Pancreas (tissue), 10 donors: ENCODE measurements around the gene MC2R. TPM values are rescaled to one million over a fixed set of nuclear protein-coding genes. Genes with fewer than 3 reads are reported as not detected.
"Not testable (repeated sequence)": the region's sequence is repeated elsewhere in the genome, so short reads cannot be mapped to it uniquely, and the experiment has no call there.

Experiments
- ATAC-seq, 4 donors: fragments of 200-7000 bp; cut with Tn5 transposase; one replicate each; pipeline versions ENCODE4 v1.8.0 to v1.9.1; 2020; ENCODE audit warnings: mild to moderate bottlenecking in 4 of 4, moderate library complexity in 4 of 4
- DNase-seq, 6 donors: peaks; one replicate each; pipeline ENCODE4 v3.0.0-alpha.2; 2020
- FAIRE-seq: peaks from 2 replicates; lab custom pipeline; 2012; peaks lifted over from hg19 to GRCh38; lab: Jason Lieb, UNC
- H3K27ac ChIP-seq, 4 donors: fragments of 200-600 bp; sonication (generic); 1 replicate in 3 of 4; 2 replicates in 1 of 4; pipeline versions ENCODE4 v1.5.0 to v1.8.0; 2020
- H3K27me3 ChIP-seq, 4 donors: fragments of 200-600 bp; one replicate each; pipeline ENCODE4 v1.8.0; 2021
- H3K36me3 ChIP-seq, 3 donors: fragments of 200-600 bp; sonication (generic) in 1 of 3; one replicate each; pipeline versions ENCODE4 v1.5.0 to v1.8.0; 2020 to 2021
- H3K4me1 ChIP-seq, 3 donors: fragments of 200-600 bp; one replicate each; pipeline ENCODE4 v1.8.0; 2021
- H3K4me3 ChIP-seq, 4 donors: fragments of 200-600 bp; sonication (generic) in 2 of 4; one replicate each; pipeline versions ENCODE4 v1.5.0 to v1.8.0; 2020 to 2021
- H3K9me3 ChIP-seq, 4 donors: fragments of 200-600 bp; one replicate each; pipeline ENCODE4 v1.8.0; 2021
- CTCF ChIP-seq, 4 donors: fragments of 200-600 bp; sonication (generic) in 3 of 4; IDR thresholded peaks; one replicate each; pipeline versions ENCODE4 v1.5.0 to v1.8.0; 2021; ENCODE audit warnings: antibody characterized with exemption in 4 of 4
- WGBS, 2 donors: extraction: QIAGEN DNeasy Blood & Tissue Kit; methylation state at CpG; one replicate each; pipeline ENCODE4 v1.1.7; 2013; 5-methylcytosine and 5-hydroxymethylcytosine counted together
- intact Hi-C, 3 donors: fragments of 100-400 bp; cut with DNase I; formaldehyde crosslinking; loops; one replicate each; pipeline versions ENCODE4 v1.11.1 to v1.14.2; 2022
- polyA plus RNA-seq, 2 donors: library from polyadenylated mRNA; stranded (reverse); fragments of 200-250 nt; gene quantifications; one replicate each; pipeline ENCODE4 v1.2.3, GENCODE V29; 2013
- total RNA-seq, 6 donors: library from RNA; stranded (reverse); fragmentation: NEBNext Ultra II Directional in 4 of 6; extraction: Animal tissue kit (Norgen Biotek cat#: 25700) in 4 of 6; gene quantifications; one replicate each; pipeline versions ENCODE4 v1.2.1 to v1.2.4, GENCODE V29; 2021 to 2023
- donor health status: healthy with polysubstance abuse.
- donor health status: DM: no; HTN: no; CAD: no; lungs with moderate emphysema.
- donor health status: DM: no; HTN: no; CAD: no.
- donor health status: control.
- donor health status: control.
- donor health status: Bipolar disorder and iron deficiency.
- donor health status: DM: yes; HTN: yes; CAD: no.
- donor health status: DM: no; HTN: no; CAD: no.
- donor health status: DM: no; HTN: no; CAD: no.
- donor health status: DM: yes; HTN: yes; CAD: no.

Gene MC2R
- total and polyA plus RNA-seq, 8 donors: not detected

- TF ChIP-seq CTCF (IDR thresholded peaks at IDR 0.05): no peak
- no peak for DNase-seq
- no peak overlapping the region for H3K27ac ChIP-seq
- no peak overlapping the region for H3K4me3 ChIP-seq
- WGBS, 2 donors: 67 to 82% methylated on average over 14 of the region's 14 CpGs
- no peaks in the 10 kb centered on the region for H3K4me1 ChIP-seq
- intact Hi-C loops: no loop called here
- peaks cover 0 to 13% (median 0%) of the 10 kb centered on the region in 4 donors for H3K27me3 ChIP-seq
- H3K9me3 ChIP-seq: no peaks in the 10 kb centered on the region
- no peak for ATAC-seq
- H3K36me3 ChIP-seq: no peaks in the 10 kb centered on the region
- no peak for FAIRE-seq
These were observed 43.0 kb downstream of the MC2R start for GRCh38 chr18:13872373-13872772.

- Histone ChIP-seq H3K9me3 (no peaks in the 10 kb centered on the region), H3K27ac (no peak overlapping the region), H3K36me3 (no peaks in the 10 kb centered on the region), H3K4me1 (no peaks in the 10 kb centered on the region), H3K27me3 (peaks cover 0 to 13% (median 0%) of the 10 kb centered on the region in 4 donors), H3K4me3 (no peak overlapping the region)
- intact Hi-C loops: no loop called here
- FAIRE-seq (no peak), DNase-seq (no peak), ATAC-seq (no peak)
- TF ChIP-seq CTCF (IDR thresholded peaks at IDR 0.05): no peak
- WGBS, 2 donors: 40 to 41% methylated on average over 13 of the region's 13 CpGs
These were observed 43.6 kb downstream of the MC2R start for GRCh38 chr18:13871701-13872100.

- H3K9me3 ChIP-seq: no peaks in the 10 kb centered on the region
- WGBS, 2 donors: 2% methylated on average over 45 to 51 of the region's 51 CpGs
- no peaks in the 10 kb centered on the region for H3K4me1 ChIP-seq
- H3K27me3 ChIP-seq: peaks cover 0 to 16% (median 0%) of the 10 kb centered on the region in 4 donors
- intact Hi-C loops: no loop called here
- no peak overlapping the region for H3K4me3 ChIP-seq
- DNase-seq (no peak), FAIRE-seq (no peak), ATAC-seq (no peak)
- no peaks in the 10 kb centered on the region for H3K36me3 ChIP-seq
- no peak for TF ChIP-seq CTCF (IDR thresholded peaks at IDR 0.05)
- H3K27ac ChIP-seq: no peak overlapping the region
These were observed 46.6 kb downstream of the MC2R start for GRCh38 chr18:13868501-13869271.

GRCh38 chr18:13862898-13863297 lies 52.4 kb downstream of the MC2R start:
- H3K4me3 ChIP-seq, intact Hi-C loops, DNase-seq, H3K36me3 ChIP-seq, H3K27ac ChIP-seq, ATAC-seq, H3K9me3 ChIP-seq, H3K27me3 ChIP-seq, H3K4me1 ChIP-seq, FAIRE-seq: not testable (repeated sequence)
- 21 to 31% methylated on average over 7 of the region's 7 CpGs for WGBS, 2 donors

- intact Hi-C loops: no loop called here
- peaks cover 0 to 4% (median 0%) of the 10 kb centered on the region in 4 donors for H3K27me3 ChIP-seq
- no peak for FAIRE-seq
- DNase-seq: no peak
- no peak for TF ChIP-seq CTCF (IDR thresholded peaks at IDR 0.05)
- no peaks in the 10 kb centered on the region for H3K4me1 ChIP-seq
- H3K4me3 ChIP-seq: no peak overlapping the region
- H3K27ac ChIP-seq: no peak overlapping the region
- ATAC-seq: no peak
- H3K9me3 ChIP-seq: no peaks in the 10 kb centered on the region
- WGBS, 2 donors: 65 to 76% methylated on average over 4 of the region's 4 CpGs
- no peaks in the 10 kb centered on the region for H3K36me3 ChIP-seq
These were observed 65.5 kb downstream of the MC2R start for GRCh38 chr18:13849791-13850190.
